Neutrophil (primary cell): ENCODE results near the gene LRRC42.

Source experiments
- H3K27ac ChIP-seq: fragments of 200-600 bp; sonication (generic); 2 replicates; pipeline ENCODE4 v1.5.1; 2016; ENCODE audit warnings: mild to moderate bottlenecking, moderate library complexity
- H3K27me3 ChIP-seq: fragments of 200-600 bp; sonication (generic); 2 replicates; pipeline ENCODE4 v1.6.0; 2016; ENCODE audit warnings: mild to moderate bottlenecking
- H3K36me3 ChIP-seq: fragments of 200-600 bp; sonication (generic); 2 replicates; pipeline ENCODE4 v1.5.1; 2017
- H3K4me1 ChIP-seq, 2 experiments: fragments of 200-600 bp in 1 of 2; sonication (generic) in 1 of 2; 1 replicate in 1 of 2; 2 replicates in 1 of 2; pipeline versions ENCODE4 v1.5.1 to v1.6.1; 2013 to 2016; ENCODE audit warnings: low read depth in 1 of 2, low read length in 1 of 2, mild to moderate bottlenecking in 1 of 2, moderate library complexity in 1 of 2; ENCODE audit not compliant: control insufficient read depth in 1 of 2, insufficient read depth in 1 of 2
- H3K4me3 ChIP-seq, 2 experiments: fragments of 200-600 bp in 1 of 2; sonication (generic) in 1 of 2; 1 replicate in 1 of 2; 2 replicates in 1 of 2; pipeline ENCODE4 v1.5.1; 2013 to 2016; ENCODE audit warnings: low read depth in 1 of 2, low read length in 1 of 2, mild to moderate bottlenecking in 1 of 2, moderate library complexity in 1 of 2
- H3K9me3 ChIP-seq: fragments of 200-600 bp; sonication (generic); 2 replicates; pipeline ENCODE4 v1.5.1; 2016
- CTCF ChIP-seq: fragments of 200-600 bp; sonication (generic); IDR thresholded peaks from 2 replicates; pipeline ENCODE4 v1.5.1; 2016; ENCODE audit warnings: antibody characterized with exemption

The LRRC42 gene

GRCh38 chr1:53947172-53947907 is 1.2 kb downstream of the LRRC42 start:
- peak overlapping the region; percentile 70 to 99 for H3K4me3 ChIP-seq
- H3K9me3 ChIP-seq, result no peaks in the 10 kb centered on the region
- no peak for TF ChIP-seq CTCF
- no peak overlapping the region for H3K27ac ChIP-seq
- H3K27me3 ChIP-seq, result no peaks in the 10 kb centered on the region
- H3K36me3 ChIP-seq, result peaks cover 16% of the 10 kb centered on the region
- peaks cover 17 to 20% of the 10 kb centered on the region in 2 experiments for H3K4me1 ChIP-seq

- H3K27me3 ChIP-seq, result no peaks in the 10 kb centered on the region
- peaks cover 17 to 20% of the 10 kb centered on the region in 2 experiments for H3K4me1 ChIP-seq
- no peaks in the 10 kb centered on the region for H3K9me3 ChIP-seq
- peaks cover 19% of the 10 kb centered on the region for H3K36me3 ChIP-seq
- no peak overlapping the region for H3K27ac ChIP-seq
- no peak for TF ChIP-seq CTCF
- no peak overlapping the region for H3K4me3 ChIP-seq
Measured at GRCh38 chr1:53948291-53948690, 2.1 kb downstream of the LRRC42 start.

- Histone ChIP-seq H3K36me3 (peaks cover 25% of the 10 kb centered on the region), H3K4me1 (peaks cover 17 to 19% of the 10 kb centered on the region in 2 experiments), H3K9me3 (no peaks in the 10 kb centered on the region), H3K27me3 (no peaks in the 10 kb centered on the region), H3K4me3 (no peak overlapping the region), H3K27ac (no peak overlapping the region)
- TF ChIP-seq CTCF, result no peak
Measured at GRCh38 chr1:53949023-53949990, 3.2 kb downstream of the LRRC42 start.

- Histone ChIP-seq H3K36me3 (peaks cover 17% of the 10 kb centered on the region), H3K27ac (no peak overlapping the region), H3K4me1 (peaks cover 16 to 17% of the 10 kb centered on the region in 2 experiments), H3K9me3 (no peaks in the 10 kb centered on the region), H3K4me3 (no peak overlapping the region), H3K27me3 (no peaks in the 10 kb centered on the region)
- no peak for TF ChIP-seq CTCF
Measured at GRCh38 chr1:53951697-53952096, 5.5 kb downstream of the LRRC42 start.

- H3K27me3 ChIP-seq, result no peaks in the 10 kb centered on the region
- H3K4me3 ChIP-seq, result no peak overlapping the region
- no peak for TF ChIP-seq CTCF
- no peaks in the 10 kb centered on the region for H3K9me3 ChIP-seq
- H3K27ac ChIP-seq, result no peak overlapping the region
- H3K4me1 ChIP-seq, result peaks cover 20% of the 10 kb centered on the region in 2 experiments
- H3K36me3 ChIP-seq, result peaks cover 22% of the 10 kb centered on the region
Measured at GRCh38 chr1:53954128-53954527, 8.0 kb downstream of the LRRC42 start.
